DOHH2 (cell line): ENCODE results near the gene PARP4.

Source experiments
- EZH2phosphoT487 ChIP-seq: fragments of 200-600 bp; sonication (generic); IDR thresholded peaks from 2 replicates; pipeline ENCODE4 v1.6.1; 2017; ENCODE audit warnings: borderline replicate concordance, mild to moderate bottlenecking, antibody characterized with exemption, low read length, moderate library complexity, mixed read lengths
- TF ChIP-seq, protein P1 (sequence below): fragments of 200-600 bp; sonication (generic); IDR thresholded peaks from one replicate; pipeline ENCODE4 v1.5.1; 2014; ENCODE audit warnings: antibody characterized with exemption, mild to moderate bottlenecking, low read depth, low read length; ENCODE audit not compliant: poor library complexity, severe bottlenecking

DNA sequence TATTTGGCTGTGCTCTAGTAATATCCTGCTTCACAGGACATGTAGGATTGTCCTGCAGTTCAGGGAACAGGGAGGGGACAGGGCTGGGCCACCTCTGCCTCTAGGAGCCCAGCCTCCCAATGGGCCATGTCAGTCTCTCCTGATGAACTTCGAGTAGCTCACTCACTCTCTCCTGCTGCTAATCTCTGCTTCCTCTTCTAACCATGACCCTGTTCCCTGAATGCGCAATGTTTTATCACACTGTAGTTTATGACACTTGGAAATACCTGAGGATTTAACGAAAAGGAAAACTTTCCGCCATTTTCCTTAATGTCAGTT lies 9.2 kb downstream of the PARP4 start:
- TF ChIP-seq, protein P1, sequence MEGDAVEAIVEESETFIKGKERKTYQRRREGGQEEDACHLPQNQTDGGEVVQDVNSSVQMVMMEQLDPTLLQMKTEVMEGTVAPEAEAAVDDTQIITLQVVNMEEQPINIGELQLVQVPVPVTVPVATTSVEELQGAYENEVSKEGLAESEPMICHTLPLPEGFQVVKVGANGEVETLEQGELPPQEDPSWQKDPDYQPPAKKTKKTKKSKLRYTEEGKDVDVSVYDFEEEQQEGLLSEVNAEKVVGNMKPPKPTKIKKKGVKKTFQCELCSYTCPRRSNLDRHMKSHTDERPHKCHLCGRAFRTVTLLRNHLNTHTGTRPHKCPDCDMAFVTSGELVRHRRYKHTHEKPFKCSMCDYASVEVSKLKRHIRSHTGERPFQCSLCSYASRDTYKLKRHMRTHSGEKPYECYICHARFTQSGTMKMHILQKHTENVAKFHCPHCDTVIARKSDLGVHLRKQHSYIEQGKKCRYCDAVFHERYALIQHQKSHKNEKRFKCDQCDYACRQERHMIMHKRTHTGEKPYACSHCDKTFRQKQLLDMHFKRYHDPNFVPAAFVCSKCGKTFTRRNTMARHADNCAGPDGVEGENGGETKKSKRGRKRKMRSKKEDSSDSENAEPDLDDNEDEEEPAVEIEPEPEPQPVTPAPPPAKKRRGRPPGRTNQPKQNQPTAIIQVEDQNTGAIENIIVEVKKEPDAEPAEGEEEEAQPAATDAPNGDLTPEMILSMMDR, result no peak
- no peak for TF ChIP-seq EZH2phosphoT487
